Progenitor cell of endocrine pancreas (in vitro differentiated cells): ENCODE results near the gene RPH3AL. TPM values are rescaled to one million over a fixed set of nuclear protein-coding genes. Genes with fewer than 3 reads are reported as not detected.

Experiments used
- DNase-seq: peaks from one replicate; pipeline ENCODE4 v3.0.0; 2021; ENCODE audit warnings: low spot score; ENCODE audit not compliant: unreplicated experiment
- H3K27ac Mint-ChIP-seq: 2 replicates; pipeline ENCODE4 v1.8.0; 2021; ENCODE audit warnings: mild to moderate bottlenecking, moderate library complexity, mixed read lengths
- H3K27me3 Mint-ChIP-seq: 2 replicates; pipeline ENCODE4 v1.8.0; 2021; ENCODE audit warnings: mixed read lengths
- H3K36me3 Mint-ChIP-seq: 2 replicates; pipeline ENCODE4 v1.8.0; 2022; ENCODE audit warnings: mixed read lengths; ENCODE audit not compliant: insufficient read depth
- H3K4me1 Mint-ChIP-seq: 2 replicates; pipeline ENCODE4 v1.8.0; 2021; ENCODE audit warnings: low read depth, mixed read lengths
- H3K4me3 Mint-ChIP-seq: 2 replicates; pipeline ENCODE4 v1.8.0; 2021; ENCODE audit warnings: low read depth, mild to moderate bottlenecking, moderate library complexity, mixed read lengths
- H3K9me3 Mint-ChIP-seq: 2 replicates; pipeline ENCODE4 v1.8.0; 2021; ENCODE audit warnings: low read depth, mixed read lengths
- total RNA-seq: library from RNA; stranded (reverse); gene quantifications from 2 replicates; pipeline ENCODE4 v1.2.1, GENCODE V29; 2021
- TF ChIP-seq, protein P1 (sequence below): fragments of 200-600 bp; sonication (generic); IDR thresholded peaks from one replicate; pipeline ENCODE4 v1.5.0; 2021; ENCODE audit warnings: antibody characterized with exemption, mild to moderate bottlenecking; ENCODE audit not compliant: unreplicated experiment

RPH3AL gene
- total RNA-seq, 1 donor from 2014 or later, result 47.6 TPM

DNA sequence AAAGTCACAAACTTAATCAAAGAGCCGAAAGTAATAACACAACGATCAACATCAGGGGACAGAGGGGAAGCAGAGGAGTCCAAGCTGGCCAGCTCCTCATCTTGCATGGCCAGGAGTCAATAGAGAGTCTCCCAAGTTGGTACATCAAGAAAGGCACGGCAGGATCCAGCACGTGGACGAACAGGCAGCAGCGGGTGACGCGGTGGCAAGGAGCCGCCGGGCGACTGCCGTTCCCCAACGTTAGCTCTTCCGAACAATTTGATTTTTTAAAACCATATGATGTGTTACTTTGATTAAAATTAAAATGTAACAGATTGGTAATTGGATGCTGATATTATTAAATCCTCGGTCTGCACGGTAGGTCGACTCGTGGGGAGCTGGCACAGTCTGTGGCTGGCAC lies 89.3 kb downstream of the RPH3AL start:
- H3K36me3 Mint-ChIP-seq, result peaks cover 45% of the 10 kb centered on the region

DNA sequence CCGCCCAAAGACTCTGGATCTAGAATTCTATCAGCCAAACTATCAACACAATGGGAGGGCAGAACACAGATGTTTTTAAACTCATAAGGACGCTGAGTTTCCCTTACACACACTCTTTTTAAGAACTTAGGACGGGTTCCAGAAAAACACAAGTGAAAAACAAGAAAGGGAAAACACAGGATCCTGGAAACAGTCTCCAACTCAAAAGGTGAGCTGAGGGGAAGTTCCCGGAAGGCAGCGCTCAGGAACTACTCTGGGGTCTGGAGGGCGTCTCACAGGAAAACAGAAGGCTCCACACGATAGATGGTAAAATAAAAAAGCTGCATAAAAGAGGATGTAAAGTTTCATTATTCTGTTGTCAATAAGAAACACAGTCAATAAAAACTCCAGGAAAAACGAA lies 91.0 kb downstream of the RPH3AL start:
- TF ChIP-seq, protein P1, sequence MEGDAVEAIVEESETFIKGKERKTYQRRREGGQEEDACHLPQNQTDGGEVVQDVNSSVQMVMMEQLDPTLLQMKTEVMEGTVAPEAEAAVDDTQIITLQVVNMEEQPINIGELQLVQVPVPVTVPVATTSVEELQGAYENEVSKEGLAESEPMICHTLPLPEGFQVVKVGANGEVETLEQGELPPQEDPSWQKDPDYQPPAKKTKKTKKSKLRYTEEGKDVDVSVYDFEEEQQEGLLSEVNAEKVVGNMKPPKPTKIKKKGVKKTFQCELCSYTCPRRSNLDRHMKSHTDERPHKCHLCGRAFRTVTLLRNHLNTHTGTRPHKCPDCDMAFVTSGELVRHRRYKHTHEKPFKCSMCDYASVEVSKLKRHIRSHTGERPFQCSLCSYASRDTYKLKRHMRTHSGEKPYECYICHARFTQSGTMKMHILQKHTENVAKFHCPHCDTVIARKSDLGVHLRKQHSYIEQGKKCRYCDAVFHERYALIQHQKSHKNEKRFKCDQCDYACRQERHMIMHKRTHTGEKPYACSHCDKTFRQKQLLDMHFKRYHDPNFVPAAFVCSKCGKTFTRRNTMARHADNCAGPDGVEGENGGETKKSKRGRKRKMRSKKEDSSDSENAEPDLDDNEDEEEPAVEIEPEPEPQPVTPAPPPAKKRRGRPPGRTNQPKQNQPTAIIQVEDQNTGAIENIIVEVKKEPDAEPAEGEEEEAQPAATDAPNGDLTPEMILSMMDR, result no peak
- H3K4me1 Mint-ChIP-seq, result no peaks in the 10 kb centered on the region
- no peak overlapping the region for H3K27ac Mint-ChIP-seq
- H3K9me3 Mint-ChIP-seq, result peaks cover 13% of the 10 kb centered on the region
- no peaks in the 10 kb centered on the region for H3K27me3 Mint-ChIP-seq
- no peak for DNase-seq
- peaks cover 46% of the 10 kb centered on the region for H3K36me3 Mint-ChIP-seq
- H3K4me3 Mint-ChIP-seq, result no peak overlapping the region

More for the DNA sequence above, 89.3 kb downstream of the RPH3AL start:
- TF ChIP-seq, protein P1, result no peak
- no peaks in the 10 kb centered on the region for H3K4me1 Mint-ChIP-seq
- H3K4me3 Mint-ChIP-seq, result no peak overlapping the region
- no peaks in the 10 kb centered on the region for H3K27me3 Mint-ChIP-seq
- no peak for DNase-seq
- peaks cover 9% of the 10 kb centered on the region for H3K9me3 Mint-ChIP-seq
- no peak overlapping the region for H3K27ac Mint-ChIP-seq

DNA sequence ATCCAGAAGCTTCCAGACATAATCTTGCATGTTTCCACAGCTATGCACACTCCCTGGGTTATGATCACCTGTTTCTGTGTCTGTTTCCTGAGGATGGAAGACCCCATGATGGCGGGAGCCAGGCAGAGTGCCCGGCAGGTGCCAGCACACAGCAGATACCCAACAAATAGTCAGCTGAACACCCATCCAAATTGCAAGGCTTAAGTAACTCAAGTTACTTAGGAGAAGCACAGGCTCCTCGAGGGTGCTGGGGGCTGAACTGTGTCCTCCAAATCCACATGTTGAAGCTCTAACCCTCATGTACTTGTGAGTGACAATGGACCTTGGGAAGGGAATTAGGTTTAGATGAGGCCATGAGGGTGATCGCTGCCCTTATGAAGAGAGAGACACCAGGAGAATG lies 91.7 kb downstream of the RPH3AL start:
- Mint-ChIP-seq H3K4me1 (no peaks in the 10 kb centered on the region), H3K27me3 (no peaks in the 10 kb centered on the region), H3K4me3 (no peak overlapping the region), H3K9me3 (peaks cover 13% of the 10 kb centered on the region), H3K27ac (no peak overlapping the region), H3K36me3 (peaks cover 46% of the 10 kb centered on the region)
- TF ChIP-seq, protein P1, result no peak
- no peak for DNase-seq

DNA sequence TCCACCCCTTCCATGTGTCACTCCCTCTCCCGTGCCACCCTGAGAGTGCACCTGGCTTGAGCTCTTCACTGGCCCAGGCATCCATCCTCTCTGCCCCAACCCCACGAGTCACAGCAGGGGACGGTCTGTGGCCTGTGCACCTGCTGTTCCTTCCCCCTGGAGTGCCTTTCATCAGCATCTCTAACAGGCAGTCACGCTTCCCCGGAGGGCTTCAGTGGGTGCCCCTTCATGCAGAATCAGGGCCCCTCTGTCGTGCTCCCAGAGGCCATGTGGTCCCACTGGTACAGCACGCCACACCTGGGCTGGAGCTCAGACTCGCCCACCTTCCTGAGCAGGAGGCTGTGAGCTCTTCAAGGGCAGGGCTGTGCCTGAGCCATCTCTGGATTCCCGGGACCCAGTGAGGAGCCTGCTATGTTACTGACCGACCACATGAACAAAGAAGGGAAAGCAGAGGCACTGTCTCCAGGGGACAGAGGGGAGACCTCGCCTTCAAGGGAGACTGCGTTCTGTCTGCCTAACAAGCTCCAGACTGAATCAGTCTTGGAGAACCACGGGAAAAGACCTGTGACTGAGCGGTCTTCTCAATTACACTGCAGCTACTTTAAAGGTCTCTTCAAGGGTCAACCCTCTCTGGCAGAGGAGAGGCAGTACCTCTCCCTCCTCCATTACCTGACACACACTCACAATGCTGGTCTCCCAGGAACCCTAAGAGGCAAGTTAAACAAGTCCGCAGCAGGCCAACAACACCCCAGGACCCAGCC lies 92.4 kb downstream of the RPH3AL start:
- DNase-seq, result no peak
- peaks cover 13% of the 10 kb centered on the region for H3K9me3 Mint-ChIP-seq
- H3K27ac Mint-ChIP-seq, result peak overlapping the region; percentile 62
- no peaks in the 10 kb centered on the region for H3K27me3 Mint-ChIP-seq
- H3K4me1 Mint-ChIP-seq, result no peaks in the 10 kb centered on the region
- TF ChIP-seq, protein P1, result no peak
- peaks cover 45% of the 10 kb centered on the region for H3K36me3 Mint-ChIP-seq
- H3K4me3 Mint-ChIP-seq, result no peak overlapping the region

DNA sequence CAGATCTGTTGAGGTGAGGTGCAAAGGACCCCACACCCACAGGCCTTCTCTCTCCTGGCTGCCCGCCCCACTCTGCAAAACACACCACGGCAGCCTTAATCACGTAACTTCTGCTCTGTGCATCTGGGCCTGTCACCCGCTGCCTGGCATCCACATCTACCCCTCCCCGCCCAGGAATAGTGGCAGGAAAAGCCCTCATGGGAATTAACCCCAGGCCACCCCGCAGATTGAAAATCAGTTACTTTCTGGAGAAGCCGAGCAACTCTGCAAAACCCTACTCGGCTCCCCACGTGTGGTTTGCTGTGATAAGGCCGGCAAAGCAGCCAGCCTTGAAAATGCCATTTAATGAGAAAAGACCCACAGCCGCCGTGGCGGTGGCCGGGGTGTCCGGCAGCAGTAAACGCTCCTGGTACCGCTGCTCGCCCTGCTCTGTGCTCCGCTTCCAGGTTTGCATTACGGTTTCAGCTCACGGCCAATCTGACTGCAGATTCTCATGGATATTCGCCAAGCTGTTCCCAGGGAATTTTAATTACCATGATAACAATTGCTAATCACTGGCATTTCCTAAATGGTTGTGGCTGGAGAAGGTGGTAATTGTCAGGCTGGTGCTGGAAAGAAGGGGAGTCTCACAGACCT lies 93.1 kb downstream of the RPH3AL start:
- Mint-ChIP-seq H3K4me1 (no peaks in the 10 kb centered on the region), H3K4me3 (no peak overlapping the region), H3K27ac (no peak overlapping the region), H3K9me3 (peaks cover 13% of the 10 kb centered on the region), H3K27me3 (no peaks in the 10 kb centered on the region), H3K36me3 (peaks cover 45% of the 10 kb centered on the region)
- DNase-seq, result no peak
- TF ChIP-seq, protein P1, result no peak
